Esophagus squamous epithelium (tissue), 5 donors: Measurements from ENCODE around the gene RGS3. TPM values are rescaled to one million over a fixed set of nuclear protein-coding genes. Genes with fewer than 3 reads are reported as not detected.

Experiments
- DNase-seq: peaks from one replicate; lab custom pipeline; 2025; lab: John Stamatoyannopoulos, UW
- H3K27ac ChIP-seq, 4 donors: fragments of 200-600 bp; sonication (generic); one replicate each; pipeline ENCODE4 v1.5.1; 2016 to 2019; ENCODE audit warnings: mild to moderate bottlenecking in 1 of 4
- H3K27me3 ChIP-seq, 4 donors: fragments of 200-600 bp; sonication (generic); 1 replicate in 3 of 4; 2 replicates in 1 of 4; pipeline versions ENCODE4 v1.5.1 to v1.6.0; 2017 to 2021; ENCODE audit warnings: antibody characterized with exemption in 1 of 4
- H3K36me3 ChIP-seq, 3 donors: fragments of 200-600 bp; sonication (generic); one replicate each; pipeline ENCODE4 v1.5.1; 2016 to 2019
- H3K4me1 ChIP-seq, 3 donors: fragments of 200-600 bp; sonication (generic); one replicate each; pipeline ENCODE4 v1.5.1; 2017 to 2019
- H3K4me3 ChIP-seq, 4 donors: fragments of 200-600 bp; sonication (generic); 1 replicate in 3 of 4; 2 replicates in 1 of 4; pipeline ENCODE4 v1.5.1; 2016 to 2019; ENCODE audit warnings: mild to moderate bottlenecking in 2 of 4, moderate library complexity in 1 of 4
- H3K9me3 ChIP-seq, 3 donors: fragments of 200-600 bp; sonication (generic); one replicate each; pipeline ENCODE4 v1.5.1; 2016 to 2019
- CTCF ChIP-seq, 6 experiments: fragments of 450-650 bp in 4 of 6; fragments of 200-600 bp in 2 of 6; sonication (generic) in 2 of 6; IDR thresholded peaks; one replicate each; pipeline ENCODE4 v1.5.1; 2016 to 2019; ENCODE audit warnings: antibody characterized with exemption in 6 of 6, mild to moderate bottlenecking in 4 of 6, moderate library complexity in 4 of 6
- POLR2A ChIP-seq, 4 donors: fragments of 450-650 bp; IDR thresholded peaks; one replicate each; pipeline ENCODE4 v1.6.1; 2017; ENCODE audit warnings: antibody characterized with exemption in 4 of 4, mild to moderate bottlenecking in 4 of 4, moderate library complexity in 3 of 4
- WGBS, 2 donors: methylation state at CpG; one replicate each; pipeline ENCODE4 v1.1.5; 2018; 5-methylcytosine and 5-hydroxymethylcytosine counted together
- intact Hi-C: fragments of 100-400 bp; cut with DNase I; formaldehyde crosslinking; loops from one replicate; pipeline ENCODE4 v1.15.0; 2022
- total RNA-seq, 4 donors: library from RNA; depleted of rRNA; stranded (reverse); fragments of >200 nt; gene quantifications; one replicate each; pipeline ENCODE4 v1.1.0, GENCODE V29; 2016
- donor health status: DM: yes; HTN: yes; CAD: no.

The RGS3 gene
- total RNA-seq, 4 donors from 2014 or later: 9.7 to 16.3 (median 12.7) TPM

GRCh38 chr9:113598451-113598850 is 134.9 kb downstream of the RGS3 start:
- no peak overlapping the region for H3K27ac ChIP-seq
- H3K9me3 ChIP-seq: no peaks in the 10 kb centered on the region
- no peaks in the 10 kb centered on the region for H3K27me3 ChIP-seq
- no peak overlapping the region for H3K4me3 ChIP-seq
- H3K36me3 ChIP-seq: peaks cover 11 to 33% (median 12%) of the 10 kb centered on the region in 3 donors
- intact Hi-C loops: no loop called here
- 63% methylated on average over 2 of the region's 2 CpGs; no CpG with 5 or more reads in 1 of the 2 donors for WGBS, 2 donors
- DNase-seq: no peak
- H3K4me1 ChIP-seq: peaks cover 17 to 80% (median 55%) of the 10 kb centered on the region in 3 donors
- no peak for TF ChIP-seq POLR2A (IDR thresholded peaks at IDR 0.05)
- TF ChIP-seq CTCF (IDR thresholded peaks at IDR 0.05): no peak

GRCh38 chr9:113598883-113599282 is 135.4 kb downstream of the RGS3 start:
- no peak for DNase-seq
- intact Hi-C loops: no loop called here
- Histone ChIP-seq H3K27ac (no peak overlapping the region), H3K9me3 (no peaks in the 10 kb centered on the region), H3K4me1 (peaks cover 16 to 76% (median 51%) of the 10 kb centered on the region in 3 donors), H3K4me3 (no peak overlapping the region), H3K36me3 (peaks cover 11 to 33% (median 12%) of the 10 kb centered on the region in 3 donors), H3K27me3 (no peaks in the 10 kb centered on the region)
- TF ChIP-seq POLR2A (IDR thresholded peaks at IDR 0.05): no peak
- WGBS, 2 donors: 51 to 80% methylated on average over 2 to 3 of the region's 5 CpGs

- WGBS, 2 donors: 46 to 66% methylated on average over 2 to 3 of the region's 5 CpGs
- TF ChIP-seq CTCF (IDR thresholded peaks at IDR 0.05) (no peak), POLR2A (IDR thresholded peaks at IDR 0.05) (no peak)
Measured at GRCh38 chr9:113599646-113600022, 136.1 kb downstream of the RGS3 start.

GRCh38 chr9:113600023-113600823 is 136.7 kb downstream of the RGS3 start:
- DNase-seq: no peak
- intact Hi-C loops: no loop called here
- TF ChIP-seq CTCF (IDR thresholded peaks at IDR 0.05): no peak
- no peak for TF ChIP-seq POLR2A (IDR thresholded peaks at IDR 0.05)
- Histone ChIP-seq H3K27me3 (no peaks in the 10 kb centered on the region), H3K4me1 (peaks cover 8 to 63% (median 38%) of the 10 kb centered on the region in 3 donors), H3K27ac (peak overlapping the region in 1 of 4 donors; percentile 1), H3K36me3 (peaks cover 11 to 32% (median 12%) of the 10 kb centered on the region in 3 donors), H3K4me3 (no peak overlapping the region), H3K9me3 (no peaks in the 10 kb centered on the region)
- WGBS, 2 donors: 54 to 66% methylated on average over 4 to 5 of the region's 12 CpGs

More at GRCh38 chr9:113599646-113600022, 136.1 kb downstream of the RGS3 start:
- Histone ChIP-seq H3K36me3 (peaks cover 11 to 33% (median 12%) of the 10 kb centered on the region in 3 donors), H3K4me1 (peaks cover 8 to 69% (median 43%) of the 10 kb centered on the region in 3 donors), H3K4me3 (no peak overlapping the region), H3K27ac (peak overlapping the region in 1 of 4 donors; percentile 17), H3K27me3 (no peaks in the 10 kb centered on the region), H3K9me3 (no peaks in the 10 kb centered on the region)
- intact Hi-C loops: no loop called here
- no peak for DNase-seq

GRCh38 chr9:113600871-113601614 is 137.5 kb downstream of the RGS3 start:
- TF ChIP-seq POLR2A (IDR thresholded peaks at IDR 0.05) (no peak), CTCF (IDR thresholded peaks at IDR 0.05) (no peak)
- Histone ChIP-seq H3K4me1 (peaks cover 8 to 55% (median 32%) of the 10 kb centered on the region in 3 donors), H3K27me3 (no peaks in the 10 kb centered on the region), H3K4me3 (no peak overlapping the region), H3K36me3 (peaks cover 11 to 24% (median 12%) of the 10 kb centered on the region in 3 donors), H3K9me3 (no peaks in the 10 kb centered on the region), H3K27ac (peak overlapping the region in 1 of 4 donors; percentile 1)
- intact Hi-C loops: no loop called here
- DNase-seq: no peak
- 80 to 89% methylated on average over 4 of the region's 5 CpGs for WGBS, 2 donors
